ENCODE results near the gene NPVF. TPM values are rescaled to one million over a fixed set of nuclear protein-coding genes. Genes with fewer than 3 reads are reported as not detected.

NPVF gene, protein sequence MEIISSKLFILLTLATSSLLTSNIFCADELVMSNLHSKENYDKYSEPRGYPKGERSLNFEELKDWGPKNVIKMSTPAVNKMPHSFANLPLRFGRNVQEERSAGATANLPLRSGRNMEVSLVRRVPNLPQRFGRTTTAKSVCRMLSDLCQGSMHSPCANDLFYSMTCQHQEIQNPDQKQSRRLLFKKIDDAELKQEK
- total RNA-seq (not detected), polyA plus RNA-seq (not detected)

DNA sequence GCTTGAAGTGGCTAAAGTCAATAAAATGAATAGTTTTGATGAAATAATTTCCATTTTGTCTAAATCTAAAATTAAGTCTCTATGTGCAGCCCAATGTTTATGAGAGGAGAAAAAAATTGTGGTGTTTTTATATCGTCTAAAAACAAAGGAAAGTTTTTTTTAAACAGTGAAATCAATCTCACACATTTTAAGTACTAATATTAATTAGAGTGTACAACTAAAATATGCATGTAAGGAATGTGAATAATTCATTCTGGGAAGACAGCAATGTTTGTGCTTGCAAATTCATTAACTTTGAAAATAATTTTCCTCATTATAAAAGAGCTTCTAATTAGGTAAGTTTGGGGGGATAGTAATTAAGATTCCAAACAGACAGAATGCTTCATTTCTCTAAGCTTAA lies at the start of gene NPVF:
NPVF (minus strand) TSS at position 101 of the 400 bp plus-strand sequence; CDS start at position 54, 47 bp downstream.
- H3K4me3 ChIP-seq (ENCODE audit: low read depth in 1 of 3, low read length in 3 of 3) = no peak within 1 kb of the TSS
- 77% methylated on average over 1 of the region's 1 CpG for WGBS
- no peak within 1 kb of the TSS for H3K9ac ChIP-seq (ENCODE audit: low read depth in 1 of 2, low read length in 2 of 2)
- no peak within 1 kb of the TSS for H3K27ac ChIP-seq (ENCODE audit: low read depth in 1 of 2, low read length in 2 of 2)
- no peak for DNase-seq (ENCODE audit: low spot score)
- H3K9me3 ChIP-seq (ENCODE audit: control insufficient read depth in 4 of 4, low read length in 3 of 4) = no peaks in the 10 kb centered on the region
- H3K27me3 ChIP-seq (ENCODE audit: control insufficient read depth in 4 of 4, insufficient read depth in 4 of 4, low read length in 3 of 4) = peaks cover 0 to 11% (median 0%) of the 10 kb centered on the region in 4 donors
- TF ChIP-seq HNF4A (conservative IDR thresholded peaks at IDR 0.05) = no peak
- TF ChIP-seq YY1 (IDR thresholded peaks at IDR 0.05) = no peak
- TF ChIP-seq, protein P1, sequence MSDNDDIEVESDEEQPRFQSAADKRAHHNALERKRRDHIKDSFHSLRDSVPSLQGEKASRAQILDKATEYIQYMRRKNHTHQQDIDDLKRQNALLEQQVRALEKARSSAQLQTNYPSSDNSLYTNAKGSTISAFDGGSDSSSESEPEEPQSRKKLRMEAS (IDR thresholded peaks at IDR 0.05) = no peak
- no peak for TF ChIP-seq HNF4G (IDR thresholded peaks at IDR 0.05)
- TF ChIP-seq TAF1 (conservative IDR thresholded peaks at IDR 0.05) = no peak
- TF ChIP-seq, protein P2, sequence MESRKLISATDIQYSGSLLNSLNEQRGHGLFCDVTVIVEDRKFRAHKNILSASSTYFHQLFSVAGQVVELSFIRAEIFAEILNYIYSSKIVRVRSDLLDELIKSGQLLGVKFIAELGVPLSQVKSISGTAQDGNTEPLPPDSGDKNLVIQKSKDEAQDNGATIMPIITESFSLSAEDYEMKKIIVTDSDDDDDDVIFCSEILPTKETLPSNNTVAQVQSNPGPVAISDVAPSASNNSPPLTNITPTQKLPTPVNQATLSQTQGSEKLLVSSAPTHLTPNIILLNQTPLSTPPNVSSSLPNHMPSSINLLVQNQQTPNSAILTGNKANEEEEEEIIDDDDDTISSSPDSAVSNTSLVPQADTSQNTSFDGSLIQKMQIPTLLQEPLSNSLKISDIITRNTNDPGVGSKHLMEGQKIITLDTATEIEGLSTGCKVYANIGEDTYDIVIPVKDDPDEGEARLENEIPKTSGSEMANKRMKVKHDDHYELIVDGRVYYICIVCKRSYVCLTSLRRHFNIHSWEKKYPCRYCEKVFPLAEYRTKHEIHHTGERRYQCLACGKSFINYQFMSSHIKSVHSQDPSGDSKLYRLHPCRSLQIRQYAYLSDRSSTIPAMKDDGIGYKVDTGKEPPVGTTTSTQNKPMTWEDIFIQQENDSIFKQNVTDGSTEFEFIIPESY (IDR thresholded peaks at IDR 0.05) = no peak
- no peak for TF ChIP-seq NR2F2 (IDR thresholded peaks at IDR 0.05)
- no peak for TF ChIP-seq SP1 (IDR thresholded peaks at IDR 0.05)
- TF ChIP-seq FOXA2 (IDR thresholded peaks at IDR 0.05) = no peak
- no peaks in the 10 kb centered on the region for H3K36me3 ChIP-seq (ENCODE audit: control insufficient read depth in 4 of 4, insufficient read depth in 3 of 4, low read depth in 1 of 4, low read length in 3 of 4)
- H3K4me1 ChIP-seq (ENCODE audit: control insufficient read depth in 4 of 4, insufficient read depth in 4 of 4, low read length in 3 of 4) = no peaks in the 10 kb centered on the region

DNA sequence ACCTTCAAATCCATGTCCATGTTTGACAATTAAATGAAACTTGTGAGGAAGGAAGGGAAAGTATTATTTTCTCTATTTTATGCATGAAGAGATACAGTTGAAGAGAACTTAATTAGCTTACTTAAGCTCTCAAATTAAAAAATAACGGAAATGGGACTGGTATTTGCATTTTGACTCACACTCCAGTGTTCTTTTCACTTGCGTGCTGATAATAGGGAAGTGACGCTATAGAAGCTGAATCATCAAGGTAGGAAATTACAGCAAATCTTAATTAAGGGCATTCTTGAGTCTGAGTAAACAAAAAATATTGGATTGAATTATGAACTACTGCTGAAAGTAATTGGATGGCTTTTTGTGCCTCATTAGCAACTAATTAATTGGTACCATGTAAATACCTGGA lies 44.0 kb upstream of the NPVF start:
- 79% methylated on average over 3 of the region's 3 CpGs for WGBS
- Histone ChIP-seq H3K9me3 (ENCODE audit: control insufficient read depth in 4 of 4, low read length in 3 of 4) (no peaks in the 10 kb centered on the region), H3K4me3 (ENCODE audit: low read depth in 1 of 3, low read length in 3 of 3) (no peak overlapping the region), H3K27ac (ENCODE audit: low read depth in 1 of 2, low read length in 2 of 2) (no peak overlapping the region), H3K4me1 (ENCODE audit: control insufficient read depth in 4 of 4, insufficient read depth in 4 of 4, low read length in 3 of 4) (no peaks in the 10 kb centered on the region), H3K36me3 (ENCODE audit: control insufficient read depth in 4 of 4, insufficient read depth in 3 of 4, low read depth in 1 of 4, low read length in 3 of 4) (no peaks in the 10 kb centered on the region), H3K27me3 (ENCODE audit: control insufficient read depth in 4 of 4, insufficient read depth in 4 of 4, low read length in 3 of 4) (no peaks in the 10 kb centered on the region), H3K9ac (ENCODE audit: low read depth in 1 of 2, low read length in 2 of 2) (no peak overlapping the region)
- no peak for DNase-seq (ENCODE audit: low spot score)
- TF ChIP-seq YY1 (IDR thresholded peaks at IDR 0.05) (no peak), GABPA (IDR thresholded peaks at IDR 0.05 in 1 of 2, conservative IDR thresholded peaks at IDR 0.05 in 1 of 2) (no peak), SP1 (IDR thresholded peaks at IDR 0.05) (no peak), EGR1 (IDR thresholded peaks at IDR 0.05; ENCODE audit: low read depth in 2 of 2) (no peak)
- TF ChIP-seq, protein P1 (IDR thresholded peaks at IDR 0.05) = no peak
- TF ChIP-seq, protein P2 (IDR thresholded peaks at IDR 0.05) = no peak

DNA sequence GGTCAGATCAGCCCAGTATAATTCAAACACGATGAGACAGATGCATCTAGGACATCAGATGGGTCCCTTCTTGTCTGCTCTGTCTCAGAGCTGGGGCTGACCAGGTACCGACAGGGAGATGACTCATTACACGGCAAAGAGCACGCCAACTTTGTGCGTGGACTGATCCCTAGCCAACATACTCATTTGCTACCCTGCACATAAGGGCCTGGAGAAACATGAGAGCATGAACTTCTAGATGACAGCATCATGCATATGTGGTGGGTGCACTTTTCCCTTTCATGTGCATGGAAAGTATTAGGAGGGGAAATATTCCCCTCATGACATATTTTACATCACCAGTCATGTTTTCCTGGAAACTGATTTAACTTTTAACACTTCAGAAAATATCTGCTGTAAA lies 35.1 kb upstream of the NPVF start:
- no peak for DNase-seq (ENCODE audit: low spot score)
- Histone ChIP-seq H3K4me1 (ENCODE audit: control insufficient read depth in 4 of 4, insufficient read depth in 4 of 4, low read length in 3 of 4) (no peaks in the 10 kb centered on the region), H3K9me3 (ENCODE audit: control insufficient read depth in 4 of 4, low read length in 3 of 4) (no peaks in the 10 kb centered on the region), H3K9ac (ENCODE audit: low read depth in 1 of 2, low read length in 2 of 2) (no peak overlapping the region), H3K36me3 (ENCODE audit: control insufficient read depth in 4 of 4, insufficient read depth in 3 of 4, low read depth in 1 of 4, low read length in 3 of 4) (no peaks in the 10 kb centered on the region), H3K4me3 (ENCODE audit: low read depth in 1 of 3, low read length in 3 of 3) (no peak overlapping the region), H3K27ac (ENCODE audit: low read depth in 1 of 2, low read length in 2 of 2) (no peak overlapping the region), H3K27me3 (ENCODE audit: control insufficient read depth in 4 of 4, insufficient read depth in 4 of 4, low read length in 3 of 4) (peaks cover 0 to 6% (median 0%) of the 10 kb centered on the region in 4 donors)
- TF ChIP-seq JUND (IDR thresholded peaks at IDR 0.05) (no peak), FOXA2 (IDR thresholded peaks at IDR 0.05) (no peak), RXRA (IDR thresholded peaks at IDR 0.05) (no peak), RAD21 (IDR thresholded peaks at IDR 0.05) (no peak), TAF1 (conservative IDR thresholded peaks at IDR 0.05) (no peak), NR2F2 (IDR thresholded peaks at IDR 0.05) (no peak), HNF4G (IDR thresholded peaks at IDR 0.05) (no peak), EGR1 (IDR thresholded peaks at IDR 0.05; ENCODE audit: low read depth in 2 of 2) (no peak), SP1 (IDR thresholded peaks at IDR 0.05) (no peak)
- TF ChIP-seq, protein P3, sequence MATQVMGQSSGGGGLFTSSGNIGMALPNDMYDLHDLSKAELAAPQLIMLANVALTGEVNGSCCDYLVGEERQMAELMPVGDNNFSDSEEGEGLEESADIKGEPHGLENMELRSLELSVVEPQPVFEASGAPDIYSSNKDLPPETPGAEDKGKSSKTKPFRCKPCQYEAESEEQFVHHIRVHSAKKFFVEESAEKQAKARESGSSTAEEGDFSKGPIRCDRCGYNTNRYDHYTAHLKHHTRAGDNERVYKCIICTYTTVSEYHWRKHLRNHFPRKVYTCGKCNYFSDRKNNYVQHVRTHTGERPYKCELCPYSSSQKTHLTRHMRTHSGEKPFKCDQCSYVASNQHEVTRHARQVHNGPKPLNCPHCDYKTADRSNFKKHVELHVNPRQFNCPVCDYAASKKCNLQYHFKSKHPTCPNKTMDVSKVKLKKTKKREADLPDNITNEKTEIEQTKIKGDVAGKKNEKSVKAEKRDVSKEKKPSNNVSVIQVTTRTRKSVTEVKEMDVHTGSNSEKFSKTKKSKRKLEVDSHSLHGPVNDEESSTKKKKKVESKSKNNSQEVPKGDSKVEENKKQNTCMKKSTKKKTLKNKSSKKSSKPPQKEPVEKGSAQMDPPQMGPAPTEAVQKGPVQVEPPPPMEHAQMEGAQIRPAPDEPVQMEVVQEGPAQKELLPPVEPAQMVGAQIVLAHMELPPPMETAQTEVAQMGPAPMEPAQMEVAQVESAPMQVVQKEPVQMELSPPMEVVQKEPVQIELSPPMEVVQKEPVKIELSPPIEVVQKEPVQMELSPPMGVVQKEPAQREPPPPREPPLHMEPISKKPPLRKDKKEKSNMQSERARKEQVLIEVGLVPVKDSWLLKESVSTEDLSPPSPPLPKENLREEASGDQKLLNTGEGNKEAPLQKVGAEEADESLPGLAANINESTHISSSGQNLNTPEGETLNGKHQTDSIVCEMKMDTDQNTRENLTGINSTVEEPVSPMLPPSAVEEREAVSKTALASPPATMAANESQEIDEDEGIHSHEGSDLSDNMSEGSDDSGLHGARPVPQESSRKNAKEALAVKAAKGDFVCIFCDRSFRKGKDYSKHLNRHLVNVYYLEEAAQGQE (IDR thresholded peaks at IDR 0.05) = no peak
- TF ChIP-seq, protein P1 (IDR thresholded peaks at IDR 0.05) = no peak
- WGBS = 93% methylated on average over 5 of the region's 5 CpGs

Measured in liver (tissue), 9 donors.